ENCODE results near the gene C19orf85. TPM values are rescaled to one million over a fixed set of nuclear protein-coding genes. Genes with fewer than 3 reads are reported as not detected.

C19orf85 gene
- total RNA-seq, 6 experiments from 2014 or later = not detected

DNA sequence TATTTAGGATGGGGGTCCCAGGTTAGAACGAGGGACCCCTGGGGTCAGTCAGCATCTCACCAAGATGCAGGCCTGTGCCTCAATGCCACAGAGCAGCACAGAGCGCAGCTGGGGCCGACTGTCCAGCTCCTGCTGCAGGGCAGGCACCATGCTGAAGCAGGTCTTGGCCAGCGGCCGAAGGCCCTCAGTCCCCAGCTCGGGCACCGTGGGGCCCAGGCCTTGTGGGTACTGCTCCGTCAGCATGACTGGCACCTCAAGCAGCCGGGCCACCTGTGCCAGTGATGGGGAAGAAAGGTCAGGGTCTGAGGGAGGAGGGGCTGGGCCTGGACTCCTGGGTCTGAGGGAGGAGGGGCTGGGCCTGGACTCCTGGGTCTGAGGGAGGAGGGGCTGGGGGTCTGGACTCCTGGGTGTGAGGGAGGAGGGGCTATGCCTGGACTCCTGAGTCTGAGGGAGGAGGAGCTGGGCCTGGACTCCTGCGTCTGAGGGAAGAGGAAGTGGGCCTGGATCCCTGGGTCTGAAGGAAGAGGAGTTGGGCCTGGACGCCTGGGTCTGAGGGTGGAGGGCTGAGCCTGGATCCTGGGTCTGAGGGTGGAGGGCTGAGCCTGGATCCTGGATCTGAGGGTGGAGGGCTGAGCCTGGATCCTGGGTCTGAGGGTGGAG lies 8.8 kb downstream of the C19orf85 start:
- Mint-ChIP-seq H3K36me3 (ENCODE audit: low read depth) (peaks cover 6% of the 10 kb centered on the region), H3K27ac (no peak overlapping the region), H3K4me3 (no peak overlapping the region), H3K9me3 (no peaks in the 10 kb centered on the region), H3K27me3 (ENCODE audit: insufficient read depth) (peaks cover 10% of the 10 kb centered on the region), H3K4me1 (ENCODE audit: low read depth) (peaks cover 14% of the 10 kb centered on the region)
- DNase-seq = no peak
- TF ChIP-seq, protein P1, sequence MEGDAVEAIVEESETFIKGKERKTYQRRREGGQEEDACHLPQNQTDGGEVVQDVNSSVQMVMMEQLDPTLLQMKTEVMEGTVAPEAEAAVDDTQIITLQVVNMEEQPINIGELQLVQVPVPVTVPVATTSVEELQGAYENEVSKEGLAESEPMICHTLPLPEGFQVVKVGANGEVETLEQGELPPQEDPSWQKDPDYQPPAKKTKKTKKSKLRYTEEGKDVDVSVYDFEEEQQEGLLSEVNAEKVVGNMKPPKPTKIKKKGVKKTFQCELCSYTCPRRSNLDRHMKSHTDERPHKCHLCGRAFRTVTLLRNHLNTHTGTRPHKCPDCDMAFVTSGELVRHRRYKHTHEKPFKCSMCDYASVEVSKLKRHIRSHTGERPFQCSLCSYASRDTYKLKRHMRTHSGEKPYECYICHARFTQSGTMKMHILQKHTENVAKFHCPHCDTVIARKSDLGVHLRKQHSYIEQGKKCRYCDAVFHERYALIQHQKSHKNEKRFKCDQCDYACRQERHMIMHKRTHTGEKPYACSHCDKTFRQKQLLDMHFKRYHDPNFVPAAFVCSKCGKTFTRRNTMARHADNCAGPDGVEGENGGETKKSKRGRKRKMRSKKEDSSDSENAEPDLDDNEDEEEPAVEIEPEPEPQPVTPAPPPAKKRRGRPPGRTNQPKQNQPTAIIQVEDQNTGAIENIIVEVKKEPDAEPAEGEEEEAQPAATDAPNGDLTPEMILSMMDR (IDR thresholded peaks at IDR 0.05) = no peak

GRCh38 chr19:55454787-55455243 lies 9.7 kb downstream of the C19orf85 start:
- Mint-ChIP-seq H3K4me3 (no peak overlapping the region), H3K27me3 (ENCODE audit: insufficient read depth) (peaks cover 15% of the 10 kb centered on the region), H3K9me3 (no peaks in the 10 kb centered on the region), H3K36me3 (ENCODE audit: low read depth) (peaks cover 6% of the 10 kb centered on the region), H3K4me1 (ENCODE audit: low read depth) (peaks cover 5% of the 10 kb centered on the region), H3K27ac (no peak overlapping the region)
- TF ChIP-seq, protein P1 (IDR thresholded peaks at IDR 0.05) = peak; percentile 82
- peak; percentile 37 for DNase-seq

DNA sequence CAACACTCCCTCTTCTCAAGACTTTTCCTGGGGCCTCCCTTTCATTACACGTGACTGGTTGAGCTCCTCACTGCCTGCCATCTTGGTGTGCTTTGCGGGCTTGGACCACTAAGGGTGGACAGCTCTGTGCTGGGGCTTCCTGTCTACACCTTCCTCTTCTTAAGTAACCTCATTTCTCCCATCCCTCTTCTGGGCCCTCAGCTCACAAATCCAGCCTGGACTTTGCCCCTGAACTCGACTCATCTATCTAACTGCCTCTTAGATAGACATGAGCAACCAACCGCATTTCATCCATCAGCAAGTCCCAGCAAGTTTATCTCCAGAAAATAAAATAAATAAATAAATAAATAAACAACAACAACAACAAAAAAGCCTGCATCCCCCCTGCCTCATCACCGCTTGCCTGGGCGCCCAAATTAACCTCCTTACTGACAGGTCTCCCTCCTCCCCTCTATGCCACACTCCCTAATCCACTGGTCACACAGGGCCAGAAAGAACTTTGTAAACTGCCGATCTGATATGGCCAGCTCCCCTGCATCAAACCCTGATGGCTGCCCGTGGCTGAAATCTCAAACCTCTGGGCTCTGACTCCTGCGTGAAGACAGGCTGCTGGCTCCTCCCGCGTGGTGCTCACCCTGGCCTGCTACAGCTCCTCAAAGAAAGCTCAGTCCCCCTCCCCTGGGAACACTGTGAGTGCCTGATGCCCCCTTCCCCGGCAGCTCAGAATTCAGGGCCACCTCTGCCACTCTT lies 10.9 kb downstream of the C19orf85 start:
- Mint-ChIP-seq H3K36me3 (ENCODE audit: low read depth) (peaks cover 6% of the 10 kb centered on the region), H3K27me3 (ENCODE audit: insufficient read depth) (peaks cover 16% of the 10 kb centered on the region), H3K4me1 (ENCODE audit: low read depth) (no peaks in the 10 kb centered on the region), H3K27ac (no peak overlapping the region), H3K9me3 (no peaks in the 10 kb centered on the region), H3K4me3 (no peak overlapping the region)
- TF ChIP-seq, protein P1 (IDR thresholded peaks at IDR 0.05) = no peak
- DNase-seq = no peak

DNA sequence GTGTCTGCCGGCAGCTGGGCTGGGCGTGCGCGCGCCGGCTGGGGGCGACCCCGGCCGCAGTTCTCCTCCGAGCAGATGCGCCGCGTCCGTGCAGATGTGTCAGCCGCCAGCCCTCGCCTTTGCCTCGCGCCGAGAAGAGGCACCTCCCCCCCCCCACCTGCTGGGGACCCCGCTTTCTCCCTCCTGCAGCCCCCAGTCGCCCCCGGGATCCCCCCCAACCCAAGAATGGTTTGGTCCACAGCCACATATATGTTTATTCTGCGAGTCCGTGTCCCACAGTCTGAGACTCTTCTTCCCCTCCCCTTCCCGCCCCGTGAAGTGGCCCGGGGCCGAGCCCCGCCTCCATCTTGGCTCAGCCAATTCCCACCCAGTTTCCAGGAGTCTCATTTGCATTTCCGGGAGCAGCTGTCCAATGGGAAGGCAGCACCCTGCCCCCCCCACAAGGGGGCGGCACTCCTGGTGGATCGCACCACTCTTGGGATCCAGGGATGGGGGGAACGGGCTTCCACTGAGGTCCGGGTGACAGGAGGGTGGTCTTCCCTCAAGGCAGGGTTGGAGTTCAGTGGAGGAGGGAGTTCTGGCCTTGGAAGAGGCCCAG lies 11.7 kb downstream of the C19orf85 start:
- peak; percentile 26 for DNase-seq
- Mint-ChIP-seq H3K36me3 (ENCODE audit: low read depth) (peaks cover 6% of the 10 kb centered on the region), H3K4me3 (no peak overlapping the region), H3K4me1 (ENCODE audit: low read depth) (no peaks in the 10 kb centered on the region), H3K27ac (no peak overlapping the region), H3K27me3 (ENCODE audit: insufficient read depth) (peaks cover 16% of the 10 kb centered on the region), H3K9me3 (no peaks in the 10 kb centered on the region)
- TF ChIP-seq, protein P1 (IDR thresholded peaks at IDR 0.05) = peak; percentile 62

DNA sequence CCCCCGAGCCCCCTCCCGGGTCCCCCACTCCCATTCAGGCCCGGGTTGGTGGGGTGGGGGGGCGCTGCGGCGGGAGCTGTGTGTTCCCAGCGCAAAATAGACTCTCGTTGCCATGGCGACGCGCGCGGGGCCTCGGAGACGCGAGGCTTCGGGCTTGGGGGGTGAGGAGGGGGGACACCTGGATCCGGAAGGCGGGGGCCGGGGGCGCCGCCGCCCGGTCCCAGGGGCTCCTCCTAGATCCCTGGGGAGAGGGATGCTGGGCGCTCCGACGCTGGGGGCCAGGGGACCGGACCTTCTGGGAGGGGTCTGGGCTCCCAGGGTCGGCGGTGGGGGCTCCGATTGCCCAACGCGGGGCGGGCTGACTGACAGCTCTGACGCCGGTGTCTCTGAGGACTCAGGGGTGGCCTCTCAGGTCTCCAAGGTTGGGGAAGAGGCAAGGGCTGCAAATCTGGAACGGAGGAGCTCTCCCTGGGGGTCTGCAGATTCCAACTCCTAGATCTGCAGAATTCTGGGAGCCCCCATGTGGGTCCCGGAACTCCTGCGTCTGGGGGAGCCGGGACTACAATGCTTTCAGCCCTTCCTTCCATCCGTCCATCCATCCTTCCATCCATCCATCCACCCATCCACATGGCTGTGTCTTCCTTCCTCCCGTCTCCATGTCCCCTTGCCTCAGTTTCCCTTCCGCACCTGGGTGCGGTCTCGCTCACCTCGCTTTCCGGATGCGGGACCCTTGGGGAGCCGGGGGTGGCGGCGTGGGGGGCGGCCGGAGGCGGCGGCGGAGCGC lies 12.4 kb downstream of the C19orf85 start:
- Mint-ChIP-seq H3K36me3 (ENCODE audit: low read depth) (peaks cover 6% of the 10 kb centered on the region), H3K4me1 (ENCODE audit: low read depth) (no peaks in the 10 kb centered on the region), H3K27ac (no peak overlapping the region), H3K4me3 (no peak overlapping the region), H3K9me3 (no peaks in the 10 kb centered on the region), H3K27me3 (ENCODE audit: insufficient read depth) (peaks cover 16% of the 10 kb centered on the region)
- TF ChIP-seq, protein P1 (IDR thresholded peaks at IDR 0.05) = no peak
- no peak for DNase-seq
